ENCODE measurements around the gene NTHL1. TPM values are rescaled to one million over a fixed set of nuclear protein-coding genes. Genes with fewer than 3 reads are reported as not detected.

NTHL1 gene
- total and polyA plus RNA-seq, 2 of the 13 experiments (the other 11 are each of a cell fraction or from before 2014, with no cell fraction given) = 47.5 to 64.9 TPM

- TF ChIP-seq NFE2L1 (CRISPR knock-in tag; IDR thresholded peaks at IDR 0.05; ENCODE audit: borderline replicate concordance) (peak; percentile 16; the same call in 1 of the 2 replicates), SKI (IDR thresholded peaks at IDR 0.05; ENCODE audit: partially characterized antibody) (no peak), DNMT3B (CRISPR knock-in tag; conservative IDR thresholded peaks at IDR 0.05) (no peak), FOXP1 (IDR thresholded peaks at IDR 0.05) (no peak), FOXP1 (CRISPR knock-in tag; IDR thresholded peaks at IDR 0.05) (no peak), PHB2 (IDR thresholded peaks at IDR 0.05; ENCODE audit: partially characterized antibody) (no peak), RBM22 (optimal IDR thresholded peaks at IDR 0.05; ENCODE audit: low read length) (no peak), TCF7L2 (IDR thresholded peaks at IDR 0.05; ENCODE audit: low read depth, low read length) (no peak), ATF6 (CRISPR knock-in tag; conservative IDR thresholded peaks at IDR 0.05) (no peak), SNAPC4 (CRISPR knock-in tag; IDR thresholded peaks at IDR 0.05) (no peak; the same call in 1 of the 2 replicates), ZNF446 (CRISPR knock-in tag; IDR thresholded peaks at IDR 0.05) (peak; percentile 44; the same call in 1 of the 2 replicates), PLSCR1 (CRISPR knock-in tag; IDR thresholded peaks at IDR 0.05; ENCODE audit: borderline replicate concordance) (no peak), ZNF550 (CRISPR knock-in tag; IDR thresholded peaks at IDR 0.05; ENCODE audit: borderline replicate concordance) (no peak; the same call in 1 of the 2 replicates), SPEN (CRISPR knock-in tag; IDR thresholded peaks at IDR 0.05; ENCODE audit: low read depth) (peak; percentile 81), ZNF780A (CRISPR knock-in tag; IDR thresholded peaks at IDR 0.05) (no peak), U2AF1 (optimal IDR thresholded peaks at IDR 0.05; ENCODE audit: low read depth, low read length) (peak; percentile 16), ZNF761 (CRISPR knock-in tag; conservative IDR thresholded peaks at IDR 0.05) (no peak; the same call in 1 of the 2 replicates), HNRNPLL (IDR thresholded peaks at IDR 0.05; ENCODE audit: low read depth, low read length, poor library complexity, severe bottlenecking) (peak; percentile 98), ZNF460 (CRISPR knock-in tag; IDR thresholded peaks at IDR 0.05; ENCODE audit: borderline replicate concordance) (no peak), GMEB1 (CRISPR knock-in tag; IDR thresholded peaks at IDR 0.05; ENCODE audit: borderline replicate concordance) (peak; percentile 97), MIER2 (CRISPR knock-in tag; IDR thresholded peaks at IDR 0.05) (no peak)
Observed at GRCh38 chr16:2047330-2048115, at the start of gene NTHL1, which contains the start of gene TSC2 (continued).
